Kidney (tissue), 14 donors: Measurements from ENCODE around the gene PALM3. TPM values are rescaled to one million over a fixed set of nuclear protein-coding genes. Genes with fewer than 3 reads are reported as not detected.

Experiments used
- DNase-seq, 5 donors: peaks; one replicate each; pipeline ENCODE4 v3.0.0-alpha.2; 2013 to 2020
- FAIRE-seq: peaks from 2 replicates; lab custom pipeline; 2012; peaks lifted over from hg19 to GRCh38; lab: Jason Lieb, UNC
- H3K27ac ChIP-seq, 2 donors: one replicate each; pipeline ENCODE4 v1.7.0; 2013; ENCODE audit warnings: low read depth in 2 of 2, low read length in 2 of 2, inconsistent platforms in 1 of 2
- H3K27me3 ChIP-seq: one replicate; pipeline ENCODE4 v1.7.1; 2013; ENCODE audit warnings: low read length, inconsistent platforms; ENCODE audit not compliant: control insufficient read depth, insufficient read depth
- H3K36me3 ChIP-seq, 3 donors: one replicate each; pipeline versions ENCODE4 v1.7.0 to v1.7.1; 2013; ENCODE audit warnings: low read length in 3 of 3, control low read depth in 1 of 3, inconsistent platforms in 1 of 3; ENCODE audit not compliant: insufficient read depth in 3 of 3, control insufficient read depth in 2 of 3
- H3K4me1 ChIP-seq, 3 donors: one replicate each; pipeline versions ENCODE4 v1.7.0 to v1.7.1; 2013; ENCODE audit warnings: low read length in 3 of 3, inconsistent platforms in 1 of 3, low read depth in 1 of 3; ENCODE audit not compliant: control insufficient read depth in 2 of 3, insufficient read depth in 2 of 3
- H3K4me3 ChIP-seq, 3 donors: one replicate each; pipeline versions ENCODE4 v1.7.0 to v1.8.1; 2013; ENCODE audit warnings: low read length in 3 of 3, control low read depth in 1 of 3, inconsistent platforms in 1 of 3
- H3K9ac ChIP-seq, 3 donors: one replicate each; pipeline versions ENCODE4 v1.7.0 to v1.7.1; 2013; ENCODE audit warnings: low read length in 3 of 3, control low read depth in 1 of 3, inconsistent platforms in 1 of 3
- H3K9me3 ChIP-seq, 3 donors: one replicate each; pipeline versions ENCODE4 v1.7.0 to v1.7.1; 2013; ENCODE audit warnings: low read length in 3 of 3, control low read depth in 1 of 3, inconsistent platforms in 1 of 3; ENCODE audit not compliant: control insufficient read depth in 2 of 3, insufficient read depth in 1 of 3
- intact Hi-C: fragments of 100-400 bp; cut with DNase I; formaldehyde crosslinking; loops from one replicate; pipeline ENCODE4 v1.11.1; 2022
- polyA plus RNA-seq: library from polyadenylated mRNA; stranded (reverse); fragments of 350-450 nt; fragmentation: Illumina TruSeq; extraction: RNeasy Lipid Tissue Mini Kit (QIAGEN cat#74804); gene quantifications from one replicate; pipeline ENCODE4 v1.2.3, GENCODE V29; 2014; ENCODE audit warnings: low read depth, low replicate concordance; ENCODE audit not compliant: insufficient read depth
- total RNA-seq: library from RNA; stranded (reverse); fragmentation: NEBNext Ultra II Directional; extraction: Animal tissue kit (Norgen Biotek cat#: 25700); gene quantifications from one replicate; pipeline ENCODE4 v1.2.1, GENCODE V29; 2021
- TF ChIP-seq, protein P1 (sequence below): IDR thresholded peaks from 3 replicates; pipeline ENCODE4 v1.5.1; 2012; ENCODE audit warnings: mild to moderate bottlenecking, moderate library complexity, borderline replicate concordance; ENCODE audit not compliant: insufficient read depth; ENCODE audit errors: extremely low read depth
- donor health status: control.
- donor health status: control.
- donor health status: control.
- donor health status: control.
- donor health status: control.
- donor health status: DM: yes; HTN: yes; CAD: no.
- donor health status: Normal renal cell carcinoma (clear cell type).

The PALM3 gene
- total and polyA plus RNA-seq, 2 donors from 2014 or later: 19.4 to 45.8 TPM

- TF ChIP-seq, protein P1, sequence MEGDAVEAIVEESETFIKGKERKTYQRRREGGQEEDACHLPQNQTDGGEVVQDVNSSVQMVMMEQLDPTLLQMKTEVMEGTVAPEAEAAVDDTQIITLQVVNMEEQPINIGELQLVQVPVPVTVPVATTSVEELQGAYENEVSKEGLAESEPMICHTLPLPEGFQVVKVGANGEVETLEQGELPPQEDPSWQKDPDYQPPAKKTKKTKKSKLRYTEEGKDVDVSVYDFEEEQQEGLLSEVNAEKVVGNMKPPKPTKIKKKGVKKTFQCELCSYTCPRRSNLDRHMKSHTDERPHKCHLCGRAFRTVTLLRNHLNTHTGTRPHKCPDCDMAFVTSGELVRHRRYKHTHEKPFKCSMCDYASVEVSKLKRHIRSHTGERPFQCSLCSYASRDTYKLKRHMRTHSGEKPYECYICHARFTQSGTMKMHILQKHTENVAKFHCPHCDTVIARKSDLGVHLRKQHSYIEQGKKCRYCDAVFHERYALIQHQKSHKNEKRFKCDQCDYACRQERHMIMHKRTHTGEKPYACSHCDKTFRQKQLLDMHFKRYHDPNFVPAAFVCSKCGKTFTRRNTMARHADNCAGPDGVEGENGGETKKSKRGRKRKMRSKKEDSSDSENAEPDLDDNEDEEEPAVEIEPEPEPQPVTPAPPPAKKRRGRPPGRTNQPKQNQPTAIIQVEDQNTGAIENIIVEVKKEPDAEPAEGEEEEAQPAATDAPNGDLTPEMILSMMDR: no peak
- Histone ChIP-seq H3K27ac (no peak overlapping the region), H3K27me3 (no peaks in the 10 kb centered on the region), H3K4me3 (no peak overlapping the region), H3K4me1 (peaks cover 0 to 12% (median 11%) of the 10 kb centered on the region in 3 donors), H3K9ac (no peak overlapping the region), H3K36me3 (no peaks in the 10 kb centered on the region), H3K9me3 (no peaks in the 10 kb centered on the region)
- FAIRE-seq (no peak), DNase-seq (no peak)
- intact Hi-C loops: loop anchor here (10.0 kb wide), 1 partner anchor 172 kb away; no protein-coding TSS in a partner anchor
Observed at GRCh38 chr19:14056741-14057356, 5.0 kb downstream of the PALM3 start.

DNA sequence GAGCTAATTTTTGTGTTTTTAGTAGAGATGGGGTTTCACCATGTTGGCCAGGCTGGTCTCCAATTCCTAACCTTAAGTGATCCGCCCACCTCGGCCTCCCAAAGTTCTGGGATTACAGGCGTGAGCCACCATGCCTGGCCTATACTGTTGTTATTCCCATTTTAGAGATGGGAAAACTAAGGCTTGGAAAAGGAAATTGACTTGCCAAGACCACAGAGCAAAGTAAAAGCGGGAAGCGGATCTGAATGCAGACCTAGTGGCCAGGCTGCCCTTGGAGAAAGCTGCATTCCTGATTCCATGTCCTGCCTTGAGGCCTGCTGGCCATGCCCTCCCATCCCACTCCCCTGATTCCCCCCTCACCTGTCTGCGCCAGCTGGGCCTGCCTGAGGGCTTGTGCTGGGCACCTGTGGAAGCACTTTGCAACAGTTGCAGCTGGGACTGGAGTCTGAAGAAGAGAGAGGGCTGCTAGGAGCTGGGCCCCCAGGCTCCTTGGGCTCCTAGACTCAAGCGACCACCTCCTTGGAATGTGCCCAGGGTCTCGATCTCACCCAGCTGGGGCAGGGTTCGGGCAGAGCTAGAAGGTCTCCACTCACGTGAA, 5.7 kb downstream of the PALM3 start:
- DNase-seq (no peak), FAIRE-seq (no peak)
- Histone ChIP-seq H3K27ac (no peak overlapping the region), H3K9ac (no peak overlapping the region), H3K4me3 (no peak overlapping the region), H3K9me3 (no peaks in the 10 kb centered on the region), H3K4me1 (peaks cover 0 to 12% (median 11%) of the 10 kb centered on the region in 3 donors), H3K27me3 (no peaks in the 10 kb centered on the region), H3K36me3 (no peaks in the 10 kb centered on the region)
- TF ChIP-seq, protein P1: no peak
- intact Hi-C loops: loop anchor here (10.0 kb wide), 1 partner anchor 171 kb away; no protein-coding TSS in a partner anchor

GRCh38 chr19:14055396-14055795, 6.5 kb downstream of the PALM3 start:
- TF ChIP-seq, protein P1: no peak
- Histone ChIP-seq H3K27me3 (no peaks in the 10 kb centered on the region), H3K9me3 (no peaks in the 10 kb centered on the region), H3K9ac (no peak overlapping the region), H3K4me1 (peaks cover 0 to 11% (median 10%) of the 10 kb centered on the region in 3 donors), H3K36me3 (no peaks in the 10 kb centered on the region), H3K27ac (no peak overlapping the region), H3K4me3 (no peak overlapping the region)
- DNase-seq: no peak
- intact Hi-C loops: loop anchor here (10.0 kb wide), 1 partner anchor 171 kb away; no protein-coding TSS in a partner anchor
- FAIRE-seq: no peak
